ENCODE results near the gene GPC3.

The GPC3 gene

DNA sequence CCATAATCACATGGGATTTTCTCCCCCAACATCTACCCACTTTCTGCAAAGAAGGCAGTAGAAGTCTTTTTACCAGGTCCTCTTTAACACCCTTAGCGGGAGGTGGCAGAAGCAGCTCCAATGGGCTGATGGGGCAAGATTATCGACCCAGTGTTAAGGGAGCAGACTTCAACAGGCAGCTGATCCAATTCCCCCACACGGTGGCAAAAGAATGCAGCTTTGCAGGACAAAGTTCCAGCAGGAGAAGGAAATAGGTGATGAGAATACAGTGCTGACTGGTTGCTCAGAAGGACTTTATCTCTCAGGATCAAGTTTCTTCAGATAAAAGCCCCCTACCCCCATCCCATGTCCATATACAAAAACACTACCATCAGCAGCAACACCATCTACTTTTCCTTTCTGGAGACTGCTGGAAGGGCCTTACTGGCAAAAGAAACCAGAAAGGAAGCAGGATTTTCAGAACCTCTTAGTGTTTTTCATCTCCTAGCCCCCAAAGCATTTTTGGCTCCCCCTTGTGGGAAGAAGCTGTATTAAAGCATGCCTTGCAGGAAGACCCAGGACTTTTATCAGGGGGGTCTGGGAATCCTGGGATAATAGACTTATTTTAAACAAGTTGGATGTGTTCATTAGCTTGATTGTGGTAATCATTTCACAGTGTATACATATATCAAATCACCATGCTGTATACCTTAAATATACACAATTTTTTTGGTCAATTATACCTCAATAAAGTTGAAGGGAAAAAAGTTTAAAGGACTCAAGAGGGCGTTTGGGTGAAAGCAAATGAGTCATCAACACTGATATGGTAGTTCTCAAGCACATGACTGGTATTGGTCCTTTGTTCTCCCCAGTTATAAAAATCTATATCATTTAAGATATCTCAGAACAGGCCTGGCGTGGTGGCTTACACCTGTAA lies 146.4 kb downstream of the GPC3 start:
- no peaks in the 10 kb centered on the region for H3K9me2 ChIP-seq (ENCODE audit: low read depth, low read length)

GRCh38 chrX:133837091-133837490 lies 148.3 kb downstream of the GPC3 start:
- Histone ChIP-seq H4K20me1 (ENCODE audit: insufficient read depth, low read length) (no peaks in the 10 kb centered on the region), H3K4me3 (ENCODE audit: low read depth, low read length, poor library complexity, severe bottlenecking) (no peak overlapping the region), H3K36me3 (ENCODE audit: insufficient read depth, low read length) (no peaks in the 10 kb centered on the region), H3K27me3 (ENCODE audit: insufficient read depth, low read length) (no peaks in the 10 kb centered on the region), H3K4me1 (ENCODE audit: insufficient read depth, low read length, severe bottlenecking) (no peaks in the 10 kb centered on the region), H3K9me2 (ENCODE audit: low read depth, low read length) (no peaks in the 10 kb centered on the region), H3K79me2 (ENCODE audit: insufficient read depth, low read length) (no peaks in the 10 kb centered on the region), H3F3A (ENCODE audit: insufficient read depth, low read length) (no peaks in the 10 kb centered on the region), H3K9me3 (ENCODE audit: low read length) (no peaks in the 10 kb centered on the region), H3K27ac (ENCODE audit: low read depth, low read length, poor library complexity, severe bottlenecking) (no peak overlapping the region), H2AFZ (ENCODE audit: low read length) (no peak overlapping the region), H3K9ac (ENCODE audit: low read length) (no peak overlapping the region), H3K4me2 (ENCODE audit: low read length) (no peak overlapping the region)
- TF ChIP-seq EZH2 (IDR thresholded peaks at IDR 0.05; ENCODE audit: borderline replicate concordance, low read length) = no peak
- TF ChIP-seq, protein P1, sequence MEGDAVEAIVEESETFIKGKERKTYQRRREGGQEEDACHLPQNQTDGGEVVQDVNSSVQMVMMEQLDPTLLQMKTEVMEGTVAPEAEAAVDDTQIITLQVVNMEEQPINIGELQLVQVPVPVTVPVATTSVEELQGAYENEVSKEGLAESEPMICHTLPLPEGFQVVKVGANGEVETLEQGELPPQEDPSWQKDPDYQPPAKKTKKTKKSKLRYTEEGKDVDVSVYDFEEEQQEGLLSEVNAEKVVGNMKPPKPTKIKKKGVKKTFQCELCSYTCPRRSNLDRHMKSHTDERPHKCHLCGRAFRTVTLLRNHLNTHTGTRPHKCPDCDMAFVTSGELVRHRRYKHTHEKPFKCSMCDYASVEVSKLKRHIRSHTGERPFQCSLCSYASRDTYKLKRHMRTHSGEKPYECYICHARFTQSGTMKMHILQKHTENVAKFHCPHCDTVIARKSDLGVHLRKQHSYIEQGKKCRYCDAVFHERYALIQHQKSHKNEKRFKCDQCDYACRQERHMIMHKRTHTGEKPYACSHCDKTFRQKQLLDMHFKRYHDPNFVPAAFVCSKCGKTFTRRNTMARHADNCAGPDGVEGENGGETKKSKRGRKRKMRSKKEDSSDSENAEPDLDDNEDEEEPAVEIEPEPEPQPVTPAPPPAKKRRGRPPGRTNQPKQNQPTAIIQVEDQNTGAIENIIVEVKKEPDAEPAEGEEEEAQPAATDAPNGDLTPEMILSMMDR (IDR thresholded peaks at IDR 0.05; ENCODE audit: low read length) = no peak

More for the DNA sequence above, 146.4 kb downstream of the GPC3 start:
- Histone ChIP-seq H2AFZ (ENCODE audit: low read length) (no peak overlapping the region), H3K4me1 (ENCODE audit: insufficient read depth, low read length, severe bottlenecking) (no peaks in the 10 kb centered on the region), H3F3A (ENCODE audit: insufficient read depth, low read length) (no peaks in the 10 kb centered on the region), H4K20me1 (ENCODE audit: insufficient read depth, low read length) (no peaks in the 10 kb centered on the region), H3K9me3 (ENCODE audit: low read length) (no peaks in the 10 kb centered on the region), H3K9ac (ENCODE audit: low read length) (no peak overlapping the region), H3K4me2 (ENCODE audit: low read length) (no peak overlapping the region), H3K36me3 (ENCODE audit: insufficient read depth, low read length) (no peaks in the 10 kb centered on the region), H3K4me3 (ENCODE audit: low read depth, low read length, poor library complexity, severe bottlenecking) (no peak overlapping the region), H3K27ac (ENCODE audit: low read depth, low read length, poor library complexity, severe bottlenecking) (no peak overlapping the region), H3K79me2 (ENCODE audit: insufficient read depth, low read length) (no peaks in the 10 kb centered on the region), H3K27me3 (ENCODE audit: insufficient read depth, low read length) (no peaks in the 10 kb centered on the region)
- TF ChIP-seq, protein P1 (IDR thresholded peaks at IDR 0.05; ENCODE audit: low read length) = peak; percentile 52
- no peak for TF ChIP-seq EZH2 (IDR thresholded peaks at IDR 0.05; ENCODE audit: borderline replicate concordance, low read length)

- Histone ChIP-seq H2AFZ (ENCODE audit: low read length) (no peak overlapping the region), H3K9ac (ENCODE audit: low read length) (no peak overlapping the region), H3K4me2 (ENCODE audit: low read length) (no peak overlapping the region), H4K20me1 (ENCODE audit: insufficient read depth, low read length) (no peaks in the 10 kb centered on the region), H3K27ac (ENCODE audit: low read depth, low read length, poor library complexity, severe bottlenecking) (no peak overlapping the region), H3K79me2 (ENCODE audit: insufficient read depth, low read length) (no peaks in the 10 kb centered on the region), H3K4me3 (ENCODE audit: low read depth, low read length, poor library complexity, severe bottlenecking) (no peak overlapping the region), H3K36me3 (ENCODE audit: insufficient read depth, low read length) (no peaks in the 10 kb centered on the region), H3F3A (ENCODE audit: insufficient read depth, low read length) (no peaks in the 10 kb centered on the region), H3K9me3 (ENCODE audit: low read length) (no peaks in the 10 kb centered on the region), H3K4me1 (ENCODE audit: insufficient read depth, low read length, severe bottlenecking) (no peaks in the 10 kb centered on the region), H3K27me3 (ENCODE audit: insufficient read depth, low read length) (no peaks in the 10 kb centered on the region), H3K9me2 (ENCODE audit: low read depth, low read length) (no peaks in the 10 kb centered on the region)
- TF ChIP-seq EZH2 (IDR thresholded peaks at IDR 0.05; ENCODE audit: borderline replicate concordance, low read length) = no peak
- TF ChIP-seq, protein P1 (IDR thresholded peaks at IDR 0.05; ENCODE audit: low read length) = no peak
Measured at GRCh38 chrX:133836561-133836960, 148.8 kb downstream of the GPC3 start.
